HCT116 (cell line): ENCODE results near the gene GRIK4. TPM values are rescaled to one million over a fixed set of nuclear protein-coding genes. Genes with fewer than 3 reads are reported as not detected.

Source experiments
- ATAC-seq: fragments of 200-7000 bp; cut with Tn5 transposase; 2 replicates; pipeline ENCODE4 v1.9.1; 2020; ENCODE audit warnings: mild to moderate bottlenecking, moderate library complexity
- BruUV-seq: library from RNA; stranded (reverse); fragments of 400-500 nt; replicated peaks from 2 replicates; lab custom pipeline; 2021; lab: Mats Ljungman, UMichigan
- CTCF ChIA-PET: fragments of 300-600 bp; sonication (Branson Sonifier 250); formaldehyde crosslinking; loops from one replicate; lab custom pipeline; 2021; ENCODE audit warnings: antibody characterized with exemption; lab: Charles Lee
- POLR2A ChIA-PET: fragments of 300-600, 350-600 bp; sonication (Branson Sonifier 250); formaldehyde crosslinking; loops from one replicate; lab custom pipeline; 2021; ENCODE audit warnings: antibody characterized with exemption; lab: Charles Lee
- RAD21 ChIA-PET, 2 experiments: fragments of 300-600 bp; sonication (Branson Sonifier 250); formaldehyde crosslinking; loops; one replicate each; lab custom pipeline; 2023; ENCODE audit warnings: low total read pairs in 2 of 2; ENCODE audit not compliant: uncharacterized antibody in 2 of 2, unreplicated experiment in 2 of 2, low non-redundant PET in 1 of 2; lab: Charles Lee
- DNase-seq: peaks from one replicate; pipeline ENCODE4 v3.0.0-alpha.2; 2010; ENCODE audit warnings: low read depth, low spot score
- H2AFZ ChIP-seq: fragments of 200-600 bp; shearing (Covaris generic), sonication (generic); 2 replicates; pipeline ENCODE4 v1.6.1; 2017; ENCODE audit warnings: low read depth, mixed run types, mixed read lengths, antibody characterized with exemption, low read length; ENCODE audit not compliant: poor library complexity, severe bottlenecking
- H3K27ac ChIP-seq: 2 replicates; pipeline ENCODE4 v1.5.1; 2012; ENCODE audit warnings: low read depth, low read length
- H3K27me3 ChIP-seq: fragments of 200-600 bp; sonication (generic); 2 replicates; pipeline ENCODE4 v1.6.1; 2016; ENCODE audit warnings: mixed run types, low read length, mixed read lengths; ENCODE audit not compliant: insufficient read depth
- H3K36me3 ChIP-seq, 2 experiments: fragments of 200-500 bp in 1 of 2; fragments of 200-600 bp in 1 of 2; sonication (Bioruptor generic) in 1 of 2; sonication (generic) in 1 of 2; 2 replicates each; pipeline versions ENCODE4 v1.5.1 to v1.6.1; 2014 to 2016; ENCODE audit warnings: low read length in 2 of 2, inconsistent platforms in 1 of 2, mixed read lengths in 1 of 2, mixed run types in 1 of 2; ENCODE audit not compliant: insufficient read depth in 2 of 2, control insufficient read depth in 1 of 2
- H3K4me1 ChIP-seq, 2 experiments: fragments of 200-600 bp in 1 of 2; sonication (generic) in 1 of 2; 2 replicates each; pipeline versions ENCODE4 v1.5.1 to v1.6.1; 2012 to 2017; ENCODE audit warnings: low read length in 2 of 2, inconsistent platforms in 1 of 2, mild to moderate bottlenecking in 1 of 2, mixed read lengths in 1 of 2, mixed run types in 1 of 2, moderate library complexity in 1 of 2; ENCODE audit not compliant: insufficient read depth in 2 of 2, control insufficient read depth in 1 of 2
- H3K4me2 ChIP-seq: fragments of 200-600 bp; sonication (generic); 2 replicates; pipeline ENCODE4 v1.6.1; 2017; ENCODE audit warnings: mixed run types, low read length, mixed read lengths
- H3K4me3 ChIP-seq, 2 experiments: fragments of 200-600 bp in 1 of 2; sonication (generic) in 1 of 2; replicated peaks in 1 of 2; 2 replicates each; pipeline ENCODE4 v1.5.1; 2011 to 2016; ENCODE audit warnings: low read length in 2 of 2, control low read depth in 1 of 2, low read depth in 1 of 2, mild to moderate bottlenecking in 1 of 2, mixed read lengths in 1 of 2, mixed run types in 1 of 2
- H3K79me2 ChIP-seq: fragments of 200-600 bp; sonication (generic); 2 replicates; pipeline ENCODE4 v1.6.1; 2017; ENCODE audit warnings: mild to moderate bottlenecking, mixed run types, low read length, moderate library complexity, mixed read lengths; ENCODE audit not compliant: insufficient read depth
- H3K9ac ChIP-seq: fragments of 200-600 bp; sonication (generic); 2 replicates; pipeline ENCODE4 v1.6.1; 2016; ENCODE audit warnings: low read length, mixed read lengths
- H3K9me2 ChIP-seq: fragments of 200-600 bp; sonication (generic), shearing (Covaris generic); 2 replicates; pipeline ENCODE4 v1.6.1; 2017; ENCODE audit warnings: mixed run types, mild to moderate bottlenecking, moderate library complexity; ENCODE audit not compliant: insufficient read depth
- H3K9me3 ChIP-seq, 2 experiments: fragments of 200-500 bp in 1 of 2; fragments of 200-600 bp in 1 of 2; sonication (Bioruptor generic) in 1 of 2; sonication (generic) in 1 of 2; 2 replicates each; pipeline ENCODE4 v1.6.1; 2014 to 2017; ENCODE audit warnings: low read length in 2 of 2, mixed read lengths in 2 of 2, inconsistent platforms in 1 of 2, low read depth in 1 of 2, mild to moderate bottlenecking in 1 of 2, mixed run types in 1 of 2, moderate library complexity in 1 of 2; ENCODE audit not compliant: control insufficient read depth in 1 of 2, insufficient read depth in 1 of 2
- H4K20me1 ChIP-seq: fragments of 200-600 bp; sonication (generic), shearing (Covaris generic); 2 replicates; pipeline ENCODE4 v1.6.1; 2017; ENCODE audit warnings: mixed run types, mild to moderate bottlenecking, moderate library complexity; ENCODE audit not compliant: insufficient read depth
- ATF3 ChIP-seq: IDR thresholded peaks from 2 replicates; pipeline ENCODE4 v1.6.1; 2012
- EGR1 ChIP-seq: IDR thresholded peaks from 2 replicates; pipeline ENCODE4 v1.6.1; 2012; ENCODE audit warnings: low read depth
- FOSL1 ChIP-seq: IDR thresholded peaks from 2 replicates; pipeline ENCODE4 v1.6.1; 2012; ENCODE audit warnings: low read depth
- REST ChIP-seq: IDR thresholded peaks from 2 replicates; pipeline ENCODE4 v1.6.1; 2012; ENCODE audit warnings: low read depth
- SP1 ChIP-seq: IDR thresholded peaks from 2 replicates; pipeline ENCODE4 v1.6.1; 2012; ENCODE audit warnings: low read depth
- TCF7L2 ChIP-seq: IDR thresholded peaks from 2 replicates; pipeline ENCODE4 v1.7.0; 2011; ENCODE audit warnings: borderline replicate concordance, inconsistent platforms; ENCODE audit not compliant: insufficient read depth, insufficient read length; ENCODE audit errors: extremely low read depth
- ZBTB33 ChIP-seq: IDR thresholded peaks from 2 replicates; pipeline ENCODE4 v1.6.1; 2011; ENCODE audit warnings: mild to moderate bottlenecking, low read length, moderate library complexity; ENCODE audit not compliant: insufficient replicate concordance; ENCODE audit errors: extremely low read depth
- ZFX ChIP-seq: fragments of 450-650 bp; IDR thresholded peaks from 2 replicates; pipeline ENCODE4 v1.6.1; 2017
- intact Hi-C: fragments of 100-400 bp; cut with micrococcal nuclease; formaldehyde crosslinking; loops from 2 replicates; pipeline ENCODE4 v1.10.0; 2022
- total RNA-seq: library from RNA; stranded (reverse); gene quantifications from one replicate; pipeline ENCODE4 v1.2.1, GENCODE V29; 2021; ENCODE audit not compliant: unreplicated experiment

The GRIK4 gene
- total RNA-seq, 1 experiment from 2014 or later, result 0.52 TPM

GRCh38 chr11:120906766-120907165 lies 395.2 kb downstream of the GRIK4 start:
- RAD21 ChIA-PET, result no interaction called here
- H2AFZ ChIP-seq, result no peak overlapping the region
- H3K27ac ChIP-seq, result no peak overlapping the region
- DNase-seq, result no peak
- no peak overlapping the region for H3K9ac ChIP-seq
- H3K9me3 ChIP-seq, result no peaks in the 10 kb centered on the region
- CTCF ChIA-PET, result no interaction called here
- H3K9me2 ChIP-seq, result no peaks in the 10 kb centered on the region
- H3K79me2 ChIP-seq, result no peaks in the 10 kb centered on the region
- H4K20me1 ChIP-seq, result no peaks in the 10 kb centered on the region
- TF ChIP-seq ZBTB33 (no peak), FOSL1 (no peak), TCF7L2 (no peak), REST (no peak), EGR1 (no peak), ZFX (no peak), ATF3 (no peak), SP1 (no peak)
- no peak overlapping the region for H3K4me2 ChIP-seq
- no peak for ATAC-seq
- peaks cover under 1 to 8% of the 10 kb centered on the region in 2 experiments; a peak in 2 of 4 replicates for H3K4me1 ChIP-seq
- BruUV-seq, result no TSS peak
- intact Hi-C loops, result no loop called here
- peaks cover 25% of the 10 kb centered on the region; the same call in 1 of the 2 replicates for H3K27me3 ChIP-seq
- no peaks in the 10 kb centered on the region for H3K36me3 ChIP-seq
- POLR2A ChIA-PET, result no interaction called here
- H3K4me3 ChIP-seq, result no peak overlapping the region
